NCI-H2196 treated with DMSO at 0.1 percent for 48 hours (cell line): ENCODE measurements around the gene PACRG.
"Not testable (repeated sequence)": the region's sequence is repeated elsewhere in the genome, so short reads cannot be mapped to it uniquely, and the experiment has no call there.

Experiments
- DNase-seq: peaks from one replicate; lab custom pipeline; 2025; ENCODE audit not compliant: unreplicated experiment; lab: John Stamatoyannopoulos, UW

The PACRG gene

GRCh38 chr6:163306000-163306399 lies 578.2 kb downstream of the PACRG start:
- no peak for DNase-seq

GRCh38 chr6:163308629-163309440 lies 581.1 kb downstream of the PACRG start:
- no peak for DNase-seq

GRCh38 chr6:163309491-163310026 lies 581.8 kb downstream of the PACRG start:
- DNase-seq = no peak

- no peak for DNase-seq
Measured at GRCh38 chr6:163310096-163310972, 582.6 kb downstream of the PACRG start.

GRCh38 chr6:163310973-163311383 lies 583.2 kb downstream of the PACRG start:
- no peak for DNase-seq

GRCh38 chr6:163311830-163312229 lies 584.1 kb downstream of the PACRG start:
- no peak for DNase-seq

GRCh38 chr6:163313566-163313965 lies 585.8 kb downstream of the PACRG start:
- no peak for DNase-seq

GRCh38 chr6:163313981-163314380 lies 586.2 kb downstream of the PACRG start:
- no peak for DNase-seq

- no peak for DNase-seq
Measured at GRCh38 chr6:163314791-163315470, 587.2 kb downstream of the PACRG start.

- not testable (repeated sequence) for DNase-seq
Measured at GRCh38 chr6:163316866-163317495, 589.2 kb downstream of the PACRG start.

GRCh38 chr6:163318071-163318786 lies 590.5 kb downstream of the PACRG start:
- DNase-seq = no peak

GRCh38 chr6:163319609-163320366 lies 592.0 kb downstream of the PACRG start:
- no peak for DNase-seq

GRCh38 chr6:163320402-163320801 lies 592.6 kb downstream of the PACRG start:
- no peak for DNase-seq

- no peak for DNase-seq
Measured at GRCh38 chr6:163320804-163321203, 593.0 kb downstream of the PACRG start.

GRCh38 chr6:163321717-163322116 lies 593.9 kb downstream of the PACRG start:
- no peak for DNase-seq

GRCh38 chr6:163323274-163323673 lies 595.5 kb downstream of the PACRG start:
- DNase-seq = no peak

- DNase-seq = no peak
Measured at GRCh38 chr6:163323705-163324104, 595.9 kb downstream of the PACRG start.

- DNase-seq = no peak
Measured at GRCh38 chr6:163324326-163324687, 596.5 kb downstream of the PACRG start.

GRCh38 chr6:163324688-163325389 lies 597.1 kb downstream of the PACRG start:
- no peak for DNase-seq
